RWPE2 (cell line): ENCODE measurements around the gene CAMK2B.

Experiments
- ATAC-seq: fragments of 200-7000 bp; cut with Tn5 transposase; 3 replicates; pipeline ENCODE4 v1.9.1; 2021; ENCODE audit warnings: low read depth
- DNase-seq: peaks from one replicate; pipeline ENCODE4 v3.0.0-alpha.2; 2020; ENCODE audit warnings: low spot score
- H3K27ac ChIP-seq: fragments of 450-650 bp; 2 replicates; pipeline ENCODE4 v1.5.1; 2017; ENCODE audit warnings: mild to moderate bottlenecking; ENCODE audit not compliant: poor library complexity, severe bottlenecking
- H3K27me3 ChIP-seq: fragments of 250-450 bp; sonication (Bioruptor Pico); 2 replicates; pipeline ENCODE4 v1.5.1; 2021; ENCODE audit warnings: mild to moderate bottlenecking, moderate library complexity; ENCODE audit not compliant: insufficient read depth, poor library complexity, severe bottlenecking
- H3K36me3 ChIP-seq: fragments of 250-450 bp; sonication (Bioruptor Pico); 2 replicates; pipeline ENCODE4 v1.5.1; 2020; ENCODE audit warnings: low read depth, mild to moderate bottlenecking, moderate library complexity
- H3K4me1 ChIP-seq: fragments of 250-450 bp; sonication (Bioruptor Pico); 2 replicates; pipeline ENCODE4 v1.5.1; 2021; ENCODE audit warnings: mild to moderate bottlenecking, moderate library complexity; ENCODE audit not compliant: insufficient read depth, poor library complexity, severe bottlenecking
- H3K4me3 ChIP-seq: fragments of 250-450 bp; sonication (Bioruptor Pico); 2 replicates; pipeline ENCODE4 v1.5.1; 2021; ENCODE audit warnings: mild to moderate bottlenecking, moderate library complexity; ENCODE audit not compliant: severe bottlenecking
- H3K9me3 ChIP-seq: fragments of 250-450 bp; sonication (Bioruptor Pico); 2 replicates; pipeline ENCODE4 v1.5.1; 2021; ENCODE audit warnings: mild to moderate bottlenecking, moderate library complexity; ENCODE audit not compliant: severe bottlenecking
- CTCF ChIP-seq: fragments of 450-650 bp; IDR thresholded peaks from one replicate; pipeline ENCODE4 v1.5.1; 2017; ENCODE audit warnings: mild to moderate bottlenecking, moderate library complexity; ENCODE audit not compliant: poor library complexity, severe bottlenecking

CAMK2B gene

GRCh38 chr7:44188480-44189225 is 136.7 kb downstream of the CAMK2B start:
- TF ChIP-seq CTCF = no peak
- no peak overlapping the region for H3K4me3 ChIP-seq
- no peaks in the 10 kb centered on the region for H3K27me3 ChIP-seq
- ATAC-seq = no peak
- DNase-seq = no peak
- no peaks in the 10 kb centered on the region for H3K36me3 ChIP-seq
- no peak overlapping the region for H3K27ac ChIP-seq
- no peaks in the 10 kb centered on the region for H3K9me3 ChIP-seq
- peaks cover 12% of the 10 kb centered on the region for H3K4me1 ChIP-seq

GRCh38 chr7:44187636-44188416 is 137.6 kb downstream of the CAMK2B start:
- H3K27ac ChIP-seq = no peak overlapping the region
- no peak for ATAC-seq

GRCh38 chr7:44186736-44187135 is 138.7 kb downstream of the CAMK2B start:
- peaks cover 12% of the 10 kb centered on the region for H3K4me1 ChIP-seq
- TF ChIP-seq CTCF = no peak
- DNase-seq (peak; percentile 9), ATAC-seq (no peak)
- no peaks in the 10 kb centered on the region for H3K27me3 ChIP-seq
- no peak overlapping the region for H3K4me3 ChIP-seq
- H3K27ac ChIP-seq = no peak overlapping the region
- H3K36me3 ChIP-seq = no peaks in the 10 kb centered on the region
- no peaks in the 10 kb centered on the region for H3K9me3 ChIP-seq

More at GRCh38 chr7:44187636-44188416, 137.6 kb downstream of the CAMK2B start:
- TF ChIP-seq CTCF = no peak
- DNase-seq = no peak
- no peaks in the 10 kb centered on the region for H3K27me3 ChIP-seq
- H3K4me3 ChIP-seq = no peak overlapping the region
- H3K9me3 ChIP-seq = no peaks in the 10 kb centered on the region
- H3K4me1 ChIP-seq = peaks cover 12% of the 10 kb centered on the region
- H3K36me3 ChIP-seq = no peaks in the 10 kb centered on the region

- H3K36me3 ChIP-seq = no peaks in the 10 kb centered on the region
- ATAC-seq = no peak
- DNase-seq = no peak
- TF ChIP-seq CTCF = no peak
- peaks cover 12% of the 10 kb centered on the region for H3K4me1 ChIP-seq
- H3K4me3 ChIP-seq = no peak overlapping the region
- no peaks in the 10 kb centered on the region for H3K27me3 ChIP-seq
- no peak overlapping the region for H3K27ac ChIP-seq
- H3K9me3 ChIP-seq = no peaks in the 10 kb centered on the region
Measured at GRCh38 chr7:44185729-44186128, 139.7 kb downstream of the CAMK2B start.
